GM12865 (cell line): ENCODE measurements around the gene AP2B1.

ENCODE experiments used
- DNase-seq: peaks from one replicate; pipeline ENCODE4 v3.0.0; 2010; ENCODE audit warnings: low read depth
- H3K4me3 ChIP-seq: 2 replicates; pipeline ENCODE4 v1.5.1; 2011; ENCODE audit warnings: mild to moderate bottlenecking, low read depth, low read length, control low read depth
- CTCF ChIP-seq: IDR thresholded peaks from 2 replicates; pipeline ENCODE4 v1.5.1; 2011; ENCODE audit warnings: low read length, control low read depth, low read depth, inconsistent platforms; ENCODE audit not compliant: insufficient read depth; ENCODE audit errors: missing control alignments

Gene AP2B1

GRCh38 chr17:35726127-35726952 lies 139.2 kb downstream of the AP2B1 start:
- no peak for TF ChIP-seq CTCF
- DNase-seq = no peak
- H3K4me3 ChIP-seq = no peak overlapping the region

- DNase-seq = no peak
- H3K4me3 ChIP-seq = no peak overlapping the region
- TF ChIP-seq CTCF = no peak
Measured at GRCh38 chr17:35726953-35727460, 139.9 kb downstream of the AP2B1 start.

- no peak for TF ChIP-seq CTCF
- no peak for DNase-seq
- H3K4me3 ChIP-seq = no peak overlapping the region
Measured at GRCh38 chr17:35727635-35728034, 140.5 kb downstream of the AP2B1 start.

GRCh38 chr17:35728551-35728950 lies 141.4 kb downstream of the AP2B1 start:
- no peak overlapping the region for H3K4me3 ChIP-seq
- TF ChIP-seq CTCF = no peak
- no peak for DNase-seq

GRCh38 chr17:35729405-35729833 lies 142.3 kb downstream of the AP2B1 start:
- no peak overlapping the region for H3K4me3 ChIP-seq
- DNase-seq = no peak
- no peak for TF ChIP-seq CTCF

GRCh38 chr17:35730400-35731005 lies 143.4 kb downstream of the AP2B1 start:
- no peak for DNase-seq
- TF ChIP-seq CTCF = no peak
- H3K4me3 ChIP-seq = no peak overlapping the region
